GM23338 (cell line): ENCODE measurements around the gene FAM53A.

Source experiments
- CREB1 ChIP-seq: fragments of 250-450 bp; sonication (Bioruptor Pico); IDR thresholded peaks from 2 replicates; pipeline ENCODE4 v1.5.0; 2020; ENCODE audit warnings: low read depth, mild to moderate bottlenecking, moderate library complexity
- CTCF ChIP-seq, 2 experiments: fragments of 200-600 bp in 1 of 2; sonication (generic) in 1 of 2; conservative IDR thresholded peaks; 2 replicates each; pipeline versions ENCODE4 v1.5.1 to v1.6.1; 2016 to 2017; ENCODE audit warnings: antibody characterized with exemption in 2 of 2, low read depth in 2 of 2, mild to moderate bottlenecking in 2 of 2, moderate library complexity in 1 of 2
- ETS1 ChIP-seq: IDR thresholded peaks from 2 replicates; pipeline ENCODE4 v1.6.1; 2016; ENCODE audit warnings: antibody characterized with exemption
- EZH2 ChIP-seq: fragments of 200-600 bp; sonication (generic); IDR thresholded peaks from one replicate; pipeline ENCODE4 v1.8.0; 2017; ENCODE audit warnings: antibody characterized with exemption, mild to moderate bottlenecking, low read depth; ENCODE audit not compliant: unreplicated experiment
- EZH2phosphoT487 ChIP-seq: fragments of 200-600 bp; sonication (generic); IDR thresholded peaks from one replicate; pipeline ENCODE4 v1.8.1; 2018; ENCODE audit warnings: antibody characterized with exemption; ENCODE audit not compliant: unreplicated experiment
- JUNB ChIP-seq: IDR thresholded peaks from one replicate; pipeline ENCODE4 v1.6.1; 2016; ENCODE audit warnings: antibody characterized with exemption; ENCODE audit not compliant: unreplicated experiment
- NANOG ChIP-seq: IDR thresholded peaks from 2 replicates; pipeline ENCODE4 v1.6.1; 2016; ENCODE audit warnings: antibody characterized with exemption, borderline replicate concordance
- POLR2AphosphoS5 ChIP-seq: IDR thresholded peaks from 2 replicates; pipeline ENCODE4 v1.6.1; 2016; ENCODE audit warnings: antibody characterized with exemption, low read depth
- REST ChIP-seq: IDR thresholded peaks from one replicate; pipeline ENCODE4 v1.6.1; 2018; ENCODE audit warnings: antibody characterized with exemption; ENCODE audit not compliant: unreplicated experiment
- ZNF114 ChIP-seq: fragments of 250-450 bp; sonication (Bioruptor Pico); IDR thresholded peaks from 2 replicates; pipeline ENCODE4 v1.5.0; 2020; ENCODE audit warnings: mild to moderate bottlenecking, moderate library complexity
- ZNF331 ChIP-seq: fragments of 250-450 bp; sonication (Bioruptor Pico); IDR thresholded peaks from 2 replicates; pipeline ENCODE4 v1.5.0; 2020; ENCODE audit warnings: low read depth, mild to moderate bottlenecking, moderate library complexity
- ZNF462 ChIP-seq: fragments of 250-450 bp; sonication (Bioruptor Pico); IDR thresholded peaks from 2 replicates; pipeline ENCODE4 v1.5.0; 2020; ENCODE audit warnings: mild to moderate bottlenecking, moderate library complexity

GRCh38 chr4:1618438-1618837, 65.7 kb downstream of the FAM53A start:
- TF ChIP-seq CTCF (conservative IDR thresholded peaks at IDR 0.05; ENCODE audit: low read depth in 2 of 2), result no peak
- no peak for TF ChIP-seq EZH2
- no peak for TF ChIP-seq POLR2AphosphoS5
- no peak for TF ChIP-seq REST
- no peak for TF ChIP-seq CREB1 (CRISPR knock-in tag)
- no peak for TF ChIP-seq ZNF331
- no peak for TF ChIP-seq ZNF114 (CRISPR knock-in tag)
- no peak for TF ChIP-seq EZH2phosphoT487
- no peak for TF ChIP-seq ZNF462 (CRISPR knock-in tag)
- no peak for TF ChIP-seq ETS1
- TF ChIP-seq JUNB, result no peak
- TF ChIP-seq NANOG, result no peak
